ENCODE measurements around the gene SP100. TPM values are rescaled to one million over a fixed set of nuclear protein-coding genes. Genes with fewer than 3 reads are reported as not detected.

Gene SP100
- total RNA-seq, 1 donor from 2014 or later: 169 TPM

DNA sequence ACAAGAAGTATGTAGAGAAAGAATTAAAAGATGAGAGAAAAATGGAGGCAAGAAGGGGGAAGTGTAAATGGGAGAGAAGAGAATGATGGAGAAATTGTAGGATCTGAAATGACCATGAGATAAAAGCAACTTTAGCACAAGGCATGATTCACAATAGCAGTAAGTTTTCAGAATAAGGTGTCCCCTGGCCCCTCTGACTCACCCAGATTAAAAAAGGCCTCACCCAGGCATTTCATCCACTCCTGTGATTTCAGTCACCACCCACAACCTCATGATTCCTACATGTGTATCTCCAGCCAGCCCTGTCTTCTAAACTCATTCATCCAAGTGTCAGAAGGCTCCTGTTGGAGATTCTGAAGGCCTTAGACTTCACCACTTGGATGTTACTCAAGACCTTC is 56.6 kb downstream of the SP100 start:
- Histone ChIP-seq H3K4me1 (ENCODE audit: insufficient read depth, low read length) (peaks cover 11% of the 10 kb centered on the region), H3K27me3 (ENCODE audit: insufficient read depth, low read length) (no peaks in the 10 kb centered on the region), H3K9ac (ENCODE audit: low read length) (no peak overlapping the region), H3K79me2 (ENCODE audit: insufficient read depth, low read length) (no peaks in the 10 kb centered on the region), H3K4me3 (ENCODE audit: insufficient read depth, low read depth, low read length) (no peak overlapping the region), H3K4me2 (ENCODE audit: low read length) (no peak overlapping the region), H2AFZ (ENCODE audit: low read depth, low read length) (no peak overlapping the region), H3K36me3 (ENCODE audit: insufficient read depth, low read length) (peaks cover 28% of the 10 kb centered on the region), H3K9me3 (ENCODE audit: insufficient read depth, low read depth, low read length) (peaks cover 6% of the 10 kb centered on the region), H4K20me1 (ENCODE audit: insufficient read depth, low read length) (no peaks in the 10 kb centered on the region), H3K27ac (ENCODE audit: low read depth, low read length) (no peak overlapping the region)
- no peak overlapping the region for H3K4me3 Mint-ChIP-seq (ENCODE audit: unreplicated experiment)
- H3K27me3 Mint-ChIP-seq (ENCODE audit: low read depth, unreplicated experiment): no peaks in the 10 kb centered on the region
- DNase-seq (ENCODE audit: low read depth): peak; percentile 71
- TF ChIP-seq EZH2 (IDR thresholded peaks at IDR 0.05; ENCODE audit: insufficient read depth, low read length): no peak
- TF ChIP-seq CTCF (IDR thresholded peaks at IDR 0.05; ENCODE audit: insufficient read depth, low read depth, low read length): no peak
- no peak for FAIRE-seq
- peak overlapping the region; percentile 14 for H3K27ac Mint-ChIP-seq (ENCODE audit: unreplicated experiment)
- H3K4me1 Mint-ChIP-seq (ENCODE audit: low read depth, unreplicated experiment): peaks cover 23% of the 10 kb centered on the region
- H3K9me3 Mint-ChIP-seq (ENCODE audit: unreplicated experiment): no peaks in the 10 kb centered on the region
- H3K36me3 Mint-ChIP-seq (ENCODE audit: low read depth, unreplicated experiment): peaks cover 49% of the 10 kb centered on the region

DNA sequence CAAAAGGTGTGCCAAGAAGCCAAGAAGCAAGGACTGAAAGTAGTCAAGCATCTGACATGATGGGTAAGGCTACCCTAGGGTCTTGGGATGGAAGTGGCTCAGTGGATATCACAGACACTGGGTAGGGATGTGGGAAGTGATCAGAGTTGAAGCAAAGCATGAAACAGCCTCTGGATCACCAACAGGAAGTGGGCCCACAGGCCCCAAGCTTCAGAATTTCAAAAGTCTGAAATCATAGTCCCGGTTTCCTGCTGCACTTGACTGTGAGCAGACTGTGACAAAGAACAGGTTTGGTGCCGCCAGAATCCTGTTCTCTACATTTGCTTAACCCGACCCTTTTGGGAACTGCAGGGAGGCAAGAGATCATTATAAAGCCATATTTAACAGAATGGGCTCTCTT is 57.4 kb downstream of the SP100 start:
- Histone ChIP-seq H3K9ac (ENCODE audit: low read length) (no peak overlapping the region), H3K4me2 (ENCODE audit: low read length) (no peak overlapping the region), H3K27me3 (ENCODE audit: insufficient read depth, low read length) (no peaks in the 10 kb centered on the region), H2AFZ (ENCODE audit: low read depth, low read length) (no peak overlapping the region), H3K27ac (ENCODE audit: low read depth, low read length) (no peak overlapping the region), H3K9me3 (ENCODE audit: insufficient read depth, low read depth, low read length) (peaks cover 6% of the 10 kb centered on the region), H3K4me1 (ENCODE audit: insufficient read depth, low read length) (peaks cover 11% of the 10 kb centered on the region), H3K4me3 (ENCODE audit: insufficient read depth, low read depth, low read length) (no peak overlapping the region), H3K79me2 (ENCODE audit: insufficient read depth, low read length) (no peaks in the 10 kb centered on the region), H3K36me3 (ENCODE audit: insufficient read depth, low read length) (peaks cover 24% of the 10 kb centered on the region), H4K20me1 (ENCODE audit: insufficient read depth, low read length) (no peaks in the 10 kb centered on the region)
- Mint-ChIP-seq H3K4me1 (ENCODE audit: low read depth, unreplicated experiment) (peaks cover 23% of the 10 kb centered on the region), H3K9me3 (ENCODE audit: unreplicated experiment) (no peaks in the 10 kb centered on the region), H3K27ac (ENCODE audit: unreplicated experiment) (peak overlapping the region; percentile 14), H3K4me3 (ENCODE audit: unreplicated experiment) (no peak overlapping the region), H3K27me3 (ENCODE audit: low read depth, unreplicated experiment) (no peaks in the 10 kb centered on the region), H3K36me3 (ENCODE audit: low read depth, unreplicated experiment) (peaks cover 48% of the 10 kb centered on the region)
- TF ChIP-seq CTCF (IDR thresholded peaks at IDR 0.05; ENCODE audit: insufficient read depth, low read depth, low read length) (no peak), EZH2 (IDR thresholded peaks at IDR 0.05; ENCODE audit: insufficient read depth, low read length) (no peak)
- FAIRE-seq: no peak
- no peak for DNase-seq (ENCODE audit: low read depth)

GRCh38 chr2:230475143-230475542 is 59.1 kb downstream of the SP100 start:
- no peaks in the 10 kb centered on the region for H3K79me2 ChIP-seq (ENCODE audit: insufficient read depth, low read length)
- Mint-ChIP-seq H3K9me3 (ENCODE audit: unreplicated experiment) (no peaks in the 10 kb centered on the region), H3K4me3 (ENCODE audit: unreplicated experiment) (no peak overlapping the region), H3K4me1 (ENCODE audit: low read depth, unreplicated experiment) (peaks cover 21% of the 10 kb centered on the region), H3K27ac (ENCODE audit: unreplicated experiment) (no peak overlapping the region), H3K36me3 (ENCODE audit: low read depth, unreplicated experiment) (peaks cover 48% of the 10 kb centered on the region), H3K27me3 (ENCODE audit: low read depth, unreplicated experiment) (no peaks in the 10 kb centered on the region)
- no peak overlapping the region for H3K9ac ChIP-seq (ENCODE audit: low read length)
- H3K4me1 ChIP-seq (ENCODE audit: insufficient read depth, low read length): peaks cover 11% of the 10 kb centered on the region
- H3K27me3 ChIP-seq (ENCODE audit: insufficient read depth, low read length): no peaks in the 10 kb centered on the region
- H3K36me3 ChIP-seq (ENCODE audit: insufficient read depth, low read length): peaks cover 18% of the 10 kb centered on the region
- no peak for TF ChIP-seq CTCF (IDR thresholded peaks at IDR 0.05; ENCODE audit: insufficient read depth, low read depth, low read length)
- no peak for TF ChIP-seq EZH2 (IDR thresholded peaks at IDR 0.05; ENCODE audit: insufficient read depth, low read length)
- H3K4me2 ChIP-seq (ENCODE audit: low read length): no peak overlapping the region
- H2AFZ ChIP-seq (ENCODE audit: low read depth, low read length): no peak overlapping the region
- FAIRE-seq: no peak
- no peak for DNase-seq (ENCODE audit: low read depth)
- H4K20me1 ChIP-seq (ENCODE audit: insufficient read depth, low read length): no peaks in the 10 kb centered on the region
- no peak overlapping the region for H3K4me3 ChIP-seq (ENCODE audit: insufficient read depth, low read depth, low read length)
- H3K9me3 ChIP-seq (ENCODE audit: insufficient read depth, low read depth, low read length): peaks cover 6% of the 10 kb centered on the region
- no peak overlapping the region for H3K27ac ChIP-seq (ENCODE audit: low read depth, low read length)

All from astrocyte (in vitro differentiated cells and primary cell).